Measurements from ENCODE around the gene CPLX4. TPM values are rescaled to one million over a fixed set of nuclear protein-coding genes. Genes with fewer than 3 reads are reported as not detected.

The CPLX4 gene, protein sequence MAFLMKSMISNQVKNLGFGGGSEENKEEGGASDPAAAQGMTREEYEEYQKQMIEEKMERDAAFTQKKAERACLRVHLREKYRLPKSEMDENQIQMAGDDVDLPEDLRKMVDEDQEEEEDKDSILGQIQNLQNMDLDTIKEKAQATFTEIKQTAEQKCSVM
- not detected for total RNA-seq (2021; ENCODE audit: unreplicated experiment)
- not detected for polyA plus RNA-seq (2012; ENCODE audit: insufficient read length)
- percentile 2 among the genes with signal in this experiment for Bru-seq, nascent RNA
- not detected for BruChase-seq, experiment 1, labeled RNA remaining after a 2-hour chase
- percentile 5 among the genes with signal in this experiment for BruChase-seq, experiment 2, labeled RNA remaining after a 6-hour chase
- long read RNA-seq: 0 reads

DNA sequence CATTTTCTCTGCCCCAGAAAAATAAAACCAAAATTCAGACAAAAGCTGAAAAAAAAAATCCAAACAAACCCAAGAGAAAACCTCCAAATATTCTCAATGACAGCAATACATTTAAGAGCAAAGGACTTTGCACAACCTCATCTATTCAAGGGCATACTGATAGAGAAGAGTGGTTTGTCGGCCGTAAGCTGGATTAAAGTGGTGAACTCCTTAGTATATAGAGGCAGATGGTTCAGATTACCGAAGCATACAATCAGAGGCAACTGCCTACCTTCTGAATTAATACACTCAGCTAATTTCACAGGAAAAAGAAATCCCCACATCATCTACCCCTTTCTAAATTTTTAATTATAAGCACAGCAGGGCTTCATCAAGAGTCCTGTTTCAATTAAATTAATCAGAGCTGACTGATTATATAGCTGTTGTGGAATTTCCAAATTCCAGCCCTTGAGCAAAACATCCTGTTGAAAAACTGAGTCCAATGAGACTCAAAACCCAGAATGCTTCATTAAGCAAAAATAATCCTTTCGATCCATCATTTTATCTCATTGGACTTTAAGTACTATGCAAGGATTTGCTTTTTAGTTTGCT, at the start of gene CPLX4:
TSS of gene CPLX4 (minus strand) at position 190 of the 591 bp plus-strand sequence. CDS start at position 3, 187 bp downstream.
- CTCF ChIA-PET: no interaction called here
- POLR2A ChIA-PET: no interaction called here
- H3K4me1 ChIP-seq (ENCODE audit: control insufficient read depth, insufficient read depth, low read length): no peaks in the 10 kb centered on the region
- H3K27ac ChIP-seq (ENCODE audit: low read length): no peak within 1 kb of the TSS
- DNase-seq (ENCODE audit: low read depth, low spot score) (no peak), ATAC-seq (no peak)
- H3K9me3 ChIP-seq (ENCODE audit: control insufficient read depth, insufficient read depth, low read depth, low read length): no peaks in the 10 kb centered on the region
- TF ChIP-seq, protein P1, sequence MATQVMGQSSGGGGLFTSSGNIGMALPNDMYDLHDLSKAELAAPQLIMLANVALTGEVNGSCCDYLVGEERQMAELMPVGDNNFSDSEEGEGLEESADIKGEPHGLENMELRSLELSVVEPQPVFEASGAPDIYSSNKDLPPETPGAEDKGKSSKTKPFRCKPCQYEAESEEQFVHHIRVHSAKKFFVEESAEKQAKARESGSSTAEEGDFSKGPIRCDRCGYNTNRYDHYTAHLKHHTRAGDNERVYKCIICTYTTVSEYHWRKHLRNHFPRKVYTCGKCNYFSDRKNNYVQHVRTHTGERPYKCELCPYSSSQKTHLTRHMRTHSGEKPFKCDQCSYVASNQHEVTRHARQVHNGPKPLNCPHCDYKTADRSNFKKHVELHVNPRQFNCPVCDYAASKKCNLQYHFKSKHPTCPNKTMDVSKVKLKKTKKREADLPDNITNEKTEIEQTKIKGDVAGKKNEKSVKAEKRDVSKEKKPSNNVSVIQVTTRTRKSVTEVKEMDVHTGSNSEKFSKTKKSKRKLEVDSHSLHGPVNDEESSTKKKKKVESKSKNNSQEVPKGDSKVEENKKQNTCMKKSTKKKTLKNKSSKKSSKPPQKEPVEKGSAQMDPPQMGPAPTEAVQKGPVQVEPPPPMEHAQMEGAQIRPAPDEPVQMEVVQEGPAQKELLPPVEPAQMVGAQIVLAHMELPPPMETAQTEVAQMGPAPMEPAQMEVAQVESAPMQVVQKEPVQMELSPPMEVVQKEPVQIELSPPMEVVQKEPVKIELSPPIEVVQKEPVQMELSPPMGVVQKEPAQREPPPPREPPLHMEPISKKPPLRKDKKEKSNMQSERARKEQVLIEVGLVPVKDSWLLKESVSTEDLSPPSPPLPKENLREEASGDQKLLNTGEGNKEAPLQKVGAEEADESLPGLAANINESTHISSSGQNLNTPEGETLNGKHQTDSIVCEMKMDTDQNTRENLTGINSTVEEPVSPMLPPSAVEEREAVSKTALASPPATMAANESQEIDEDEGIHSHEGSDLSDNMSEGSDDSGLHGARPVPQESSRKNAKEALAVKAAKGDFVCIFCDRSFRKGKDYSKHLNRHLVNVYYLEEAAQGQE (IDR thresholded peaks at IDR 0.05; ENCODE audit: insufficient read depth in 1 of 2, low read depth in 2 of 2, low read length in 1 of 2): no peak
- no peak for TF ChIP-seq TCF7L2 (IDR thresholded peaks at IDR 0.05; ENCODE audit: low read depth, low read length)
- intact Hi-C loops (cut with micrococcal nuclease; ENCODE audit: unreplicated experiment): no loop called here
- in situ Hi-C loops (cut with HindIII; ENCODE audit: low pct_unique_long_range_greater_than_20kb, low sequenced_read_pairs): no loop called here
- no peak within 1 kb of the TSS for H3K4me3 ChIP-seq (ENCODE audit: low read depth in 2 of 2, low read length in 2 of 2)
- H3K36me3 ChIP-seq (ENCODE audit: control insufficient read depth, insufficient read depth, low read length): no peaks in the 10 kb centered on the region
- BruUV-seq (replicated peaks): no TSS peak
- peaks cover 2% of the 10 kb centered on the region; the same call in 1 of the 2 replicates for H3K27me3 ChIP-seq (ENCODE audit: control insufficient read depth, insufficient read depth, low read length)

DNA sequence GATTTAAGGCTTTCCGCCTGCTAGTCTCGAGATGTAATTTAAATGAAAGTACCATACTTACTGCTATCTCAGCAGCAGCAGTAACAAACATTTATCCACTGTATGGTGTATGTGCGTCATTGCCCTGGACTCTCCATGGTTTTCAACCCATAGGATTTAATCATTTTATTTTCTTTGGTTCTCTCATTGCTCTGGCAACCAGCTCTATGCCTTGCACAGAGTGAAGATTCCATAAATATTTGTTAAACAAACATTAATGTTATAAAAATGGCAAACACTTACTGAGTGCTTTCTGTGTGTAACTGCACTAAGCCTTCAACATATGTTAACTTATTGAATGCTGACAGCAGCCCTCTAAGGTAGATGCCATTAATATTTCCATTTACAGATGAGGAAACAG, 41.9 kb upstream of the CPLX4 start:
- CTCF ChIA-PET: no interaction called here
- intact Hi-C loops (cut with micrococcal nuclease; ENCODE audit: unreplicated experiment) (no loop called here), in situ Hi-C loops (cut with HindIII; ENCODE audit: low pct_unique_long_range_greater_than_20kb, low sequenced_read_pairs) (no loop called here)
- Histone ChIP-seq H3K9me3 (ENCODE audit: control insufficient read depth, insufficient read depth, low read depth, low read length) (no peaks in the 10 kb centered on the region), H3K4me3 (ENCODE audit: low read depth in 2 of 2, low read length in 2 of 2) (no peak overlapping the region), H3K36me3 (ENCODE audit: control insufficient read depth, insufficient read depth, low read length) (peaks cover 3% of the 10 kb centered on the region), H3K27ac (ENCODE audit: low read length) (no peak overlapping the region), H3K27me3 (ENCODE audit: control insufficient read depth, insufficient read depth, low read length) (no peaks in the 10 kb centered on the region), H3K4me1 (ENCODE audit: control insufficient read depth, insufficient read depth, low read length) (peaks cover 9% of the 10 kb centered on the region)
- TF ChIP-seq, protein P2, sequence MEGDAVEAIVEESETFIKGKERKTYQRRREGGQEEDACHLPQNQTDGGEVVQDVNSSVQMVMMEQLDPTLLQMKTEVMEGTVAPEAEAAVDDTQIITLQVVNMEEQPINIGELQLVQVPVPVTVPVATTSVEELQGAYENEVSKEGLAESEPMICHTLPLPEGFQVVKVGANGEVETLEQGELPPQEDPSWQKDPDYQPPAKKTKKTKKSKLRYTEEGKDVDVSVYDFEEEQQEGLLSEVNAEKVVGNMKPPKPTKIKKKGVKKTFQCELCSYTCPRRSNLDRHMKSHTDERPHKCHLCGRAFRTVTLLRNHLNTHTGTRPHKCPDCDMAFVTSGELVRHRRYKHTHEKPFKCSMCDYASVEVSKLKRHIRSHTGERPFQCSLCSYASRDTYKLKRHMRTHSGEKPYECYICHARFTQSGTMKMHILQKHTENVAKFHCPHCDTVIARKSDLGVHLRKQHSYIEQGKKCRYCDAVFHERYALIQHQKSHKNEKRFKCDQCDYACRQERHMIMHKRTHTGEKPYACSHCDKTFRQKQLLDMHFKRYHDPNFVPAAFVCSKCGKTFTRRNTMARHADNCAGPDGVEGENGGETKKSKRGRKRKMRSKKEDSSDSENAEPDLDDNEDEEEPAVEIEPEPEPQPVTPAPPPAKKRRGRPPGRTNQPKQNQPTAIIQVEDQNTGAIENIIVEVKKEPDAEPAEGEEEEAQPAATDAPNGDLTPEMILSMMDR (IDR thresholded peaks at IDR 0.05): no peak
- TF ChIP-seq, protein P1 (IDR thresholded peaks at IDR 0.05; ENCODE audit: insufficient read depth in 1 of 2, low read depth in 2 of 2, low read length in 1 of 2): no peak
- TF ChIP-seq POLR2AphosphoS5 (IDR thresholded peaks at IDR 0.05; ENCODE audit: low read depth, low read length) (no peak), TCF7L2 (IDR thresholded peaks at IDR 0.05; ENCODE audit: low read depth, low read length) (no peak), SIN3A (IDR thresholded peaks at IDR 0.05; ENCODE audit: borderline replicate concordance, insufficient read depth, low read depth, low read length) (no peak)
- BruUV-seq (replicated peaks): no TSS peak
- ATAC-seq: no peak
- DNase-seq (ENCODE audit: low read depth, low spot score): no peak
- POLR2A ChIA-PET: interaction anchor here (0.5 kb wide), 1 partner anchor 229 kb away, joined by 3 read pairs; no protein-coding TSS in a partner anchor

All from Panc1 (cell line).